ENCODE data around the gene STX7.

- TF ChIP-seq CTCF (IDR thresholded peaks at IDR 0.05) (no peak), POLR2A (IDR thresholded peaks at IDR 0.05) (no peak), EP300 (IDR thresholded peaks at IDR 0.05) (no peak)
These were observed 53.9 kb downstream of the STX7 start for GRCh38 chr6:132458887-132459604.
